ENCODE measurements around the gene STPG1.
A peak's percentile ranks its signal among the peaks of the same experiment; 100 is the strongest.

The STPG1 gene

DNA sequence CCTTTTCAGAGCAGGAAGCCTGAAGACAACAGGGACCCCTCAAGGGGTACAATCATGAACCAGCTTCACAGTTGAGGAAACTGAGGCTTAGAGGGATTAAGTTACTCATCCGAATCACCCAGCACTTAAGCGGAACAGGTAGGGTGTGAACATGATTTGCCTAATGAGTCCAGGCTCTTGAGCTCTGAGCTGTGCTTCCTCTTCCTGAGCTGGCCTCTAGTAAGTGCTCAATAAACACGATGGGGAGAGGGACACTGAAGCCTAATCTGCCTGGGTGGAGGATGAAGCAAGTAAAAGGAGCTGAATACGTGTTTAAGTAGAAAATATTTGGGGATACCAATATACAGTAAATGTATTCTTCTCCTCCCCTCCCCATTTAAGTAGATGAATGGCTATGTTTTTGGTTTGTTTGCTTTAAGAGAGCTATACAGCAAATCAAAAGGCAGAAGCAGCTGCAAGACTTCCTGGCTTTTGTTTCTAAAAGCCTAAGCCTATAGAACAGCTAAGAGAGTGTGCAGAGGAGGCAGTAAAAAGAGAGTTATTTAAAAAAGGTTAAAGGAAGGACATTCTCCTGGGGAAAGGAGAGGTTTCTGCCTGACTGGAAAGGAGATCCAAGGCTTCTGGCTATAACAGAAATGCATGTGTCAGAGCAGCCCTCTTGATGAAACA is 20.5 kb downstream of the STPG1 start:
- DNase-seq = no peak

- DNase-seq = no peak
These were observed 21.0 kb downstream of the STPG1 start for GRCh38 chr1:24392604-24392946.

DNA sequence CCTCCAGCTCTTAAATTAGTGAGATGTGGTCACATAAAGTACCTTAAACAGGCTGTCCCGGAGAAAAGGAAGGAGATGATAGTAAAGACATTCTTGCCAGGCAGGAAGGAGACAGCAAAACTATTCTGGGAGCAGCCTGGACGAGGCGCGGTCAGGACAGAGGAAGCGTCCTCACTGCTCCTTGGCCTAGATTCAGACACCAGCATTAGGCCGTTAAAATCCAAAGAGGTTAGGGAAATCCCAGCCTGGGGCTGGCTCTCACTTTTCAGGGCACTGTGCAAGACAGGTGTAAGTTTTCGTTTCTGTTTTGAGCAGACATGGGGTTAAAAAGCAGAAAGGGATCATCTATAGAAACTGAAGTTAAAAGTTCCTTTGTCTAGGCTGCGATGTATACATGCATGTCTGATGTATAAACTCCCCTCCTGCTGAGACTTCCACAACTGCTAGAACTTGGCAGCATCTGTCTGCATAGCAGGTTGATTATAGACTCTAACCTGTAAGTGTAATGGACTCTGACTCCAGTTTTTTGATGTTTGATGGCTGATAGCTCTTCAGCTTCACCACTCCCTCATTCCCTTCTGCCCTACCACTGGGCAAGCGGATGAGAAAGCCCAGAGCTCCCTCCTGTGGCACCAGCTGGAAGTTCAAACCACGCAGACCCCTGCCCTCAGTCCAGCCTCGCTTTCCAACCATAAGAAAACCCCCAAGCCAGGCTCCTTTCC is 21.5 kb downstream of the STPG1 start:
- peak in 1 of 2 experiments; percentile 33 for DNase-seq

GRCh38 chr1:24390924-24391782 is 22.4 kb downstream of the STPG1 start:
- peak; percentile 17 to 48 for DNase-seq

DNA sequence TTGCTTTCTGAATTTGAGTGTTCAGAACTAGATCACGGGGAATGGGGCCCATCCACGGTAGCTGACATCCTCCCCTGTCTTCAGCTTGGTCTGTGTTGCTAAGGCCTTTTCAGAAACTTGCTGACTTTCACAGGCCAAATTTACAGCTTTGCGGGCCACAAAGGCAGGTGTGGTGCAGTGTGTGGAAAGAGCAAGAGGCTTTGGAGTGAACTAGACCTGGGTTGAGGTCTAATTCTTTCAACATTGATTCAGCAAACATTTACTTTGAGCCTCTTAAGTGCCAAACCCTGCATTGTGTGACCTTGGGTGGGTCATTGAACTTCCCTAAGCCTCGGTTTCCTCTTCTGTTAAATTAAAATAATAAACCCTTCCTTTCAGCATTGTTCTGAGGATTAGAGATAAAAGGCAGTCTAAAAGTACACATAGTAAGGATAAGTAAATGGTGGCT is 24.3 kb downstream of the STPG1 start:
- no peak for DNase-seq

- no peak for DNase-seq
These were observed 25.2 kb downstream of the STPG1 start for GRCh38 chr1:24388331-24388885.

- DNase-seq = no peak
These were observed 25.9 kb downstream of the STPG1 start for GRCh38 chr1:24387636-24388175.

GRCh38 chr1:24386931-24387330 is 26.7 kb downstream of the STPG1 start:
- DNase-seq = no peak

DNA sequence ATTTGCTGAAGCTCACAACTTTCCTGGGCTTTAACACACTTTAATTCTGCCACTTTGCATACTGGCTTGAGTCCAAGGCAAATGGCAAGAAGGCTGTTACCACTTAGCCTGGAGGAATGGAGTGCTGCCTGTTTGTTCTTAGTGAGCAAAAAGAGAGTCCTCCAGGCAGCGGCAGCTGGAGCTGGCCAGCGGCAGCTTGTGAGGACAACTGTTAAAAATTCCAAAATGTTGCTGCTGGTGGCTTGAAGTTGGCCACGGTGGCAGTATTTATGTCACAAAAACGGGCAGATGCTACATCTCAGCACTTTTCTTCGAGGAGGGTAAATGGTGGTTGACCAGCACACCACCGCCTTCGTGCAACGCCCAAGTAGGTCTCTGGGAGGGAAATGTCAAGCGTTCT is 27.3 kb downstream of the STPG1 start:
- no peak for DNase-seq

- no peak for DNase-seq
These were observed 28.2 kb downstream of the STPG1 start for GRCh38 chr1:24385160-24385940.

DNA sequence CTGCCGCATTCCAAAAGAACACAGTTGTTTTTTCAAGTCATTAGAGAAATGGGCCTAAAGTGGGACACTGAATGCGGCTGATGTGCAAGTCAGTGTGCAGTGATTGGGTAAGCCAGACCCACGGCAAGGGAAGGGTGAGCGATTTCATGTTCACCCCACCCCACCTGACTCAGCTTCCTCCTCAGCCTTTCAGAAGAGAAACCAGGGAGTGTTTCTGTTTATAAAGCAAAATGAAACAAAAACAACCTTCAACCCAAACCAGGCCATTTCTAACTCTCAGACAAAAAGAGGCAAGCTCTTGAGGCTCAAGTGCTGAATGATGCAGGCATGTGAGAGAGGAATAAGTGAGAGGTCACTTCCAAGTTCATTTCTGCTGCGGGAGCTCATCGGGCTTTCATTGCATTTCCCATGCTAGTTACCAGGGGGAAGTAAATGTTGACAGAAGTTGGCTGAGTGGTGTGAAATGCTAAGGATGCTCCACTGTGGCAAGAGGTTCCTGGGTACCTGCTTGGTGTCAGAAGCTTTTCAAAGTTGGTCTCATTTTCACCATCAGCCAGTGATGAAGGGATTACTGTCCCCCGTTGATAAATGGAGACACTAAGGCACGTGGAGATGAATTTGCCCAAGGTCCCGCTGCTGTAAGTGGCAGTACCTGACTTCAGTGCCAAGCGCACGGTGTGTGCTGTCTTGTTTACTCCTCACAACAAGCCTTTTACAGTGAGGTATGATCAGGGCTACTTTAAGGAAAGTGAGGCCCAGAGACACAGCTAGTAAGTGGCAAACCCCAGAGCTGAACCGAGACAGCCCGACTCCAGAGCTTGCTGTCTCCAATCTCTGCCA is 29.1 kb downstream of the STPG1 start:
- no peak for DNase-seq

DNA sequence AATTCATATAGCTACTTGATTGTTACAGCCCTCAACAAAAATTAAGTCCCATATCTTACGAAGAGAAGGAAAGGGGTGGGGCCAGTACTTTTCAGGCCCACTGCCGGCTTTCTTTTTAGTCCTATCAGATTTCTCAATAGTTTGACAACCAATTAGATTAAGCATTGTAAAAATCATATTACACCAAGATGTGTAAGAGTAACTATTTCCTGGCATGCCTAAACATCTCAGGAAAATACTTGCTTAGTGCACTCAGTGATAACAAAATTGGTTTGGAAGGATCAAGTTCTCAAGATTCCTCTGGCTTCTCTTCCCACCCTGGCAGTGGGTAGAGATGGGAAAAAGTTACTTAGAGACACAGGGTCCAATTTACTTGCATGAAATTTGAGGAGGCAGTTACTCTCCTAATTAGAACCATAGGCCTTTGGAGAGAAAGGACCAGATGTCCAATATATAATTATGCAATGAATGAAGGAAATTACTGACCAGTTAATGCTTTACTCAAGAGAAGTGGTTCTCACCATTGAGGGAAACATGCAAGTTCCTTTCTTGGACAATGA is 30.1 kb downstream of the STPG1 start:
- no peak for DNase-seq

- no peak for DNase-seq
These were observed 31.4 kb downstream of the STPG1 start for GRCh38 chr1:24382165-24382577.

DNA sequence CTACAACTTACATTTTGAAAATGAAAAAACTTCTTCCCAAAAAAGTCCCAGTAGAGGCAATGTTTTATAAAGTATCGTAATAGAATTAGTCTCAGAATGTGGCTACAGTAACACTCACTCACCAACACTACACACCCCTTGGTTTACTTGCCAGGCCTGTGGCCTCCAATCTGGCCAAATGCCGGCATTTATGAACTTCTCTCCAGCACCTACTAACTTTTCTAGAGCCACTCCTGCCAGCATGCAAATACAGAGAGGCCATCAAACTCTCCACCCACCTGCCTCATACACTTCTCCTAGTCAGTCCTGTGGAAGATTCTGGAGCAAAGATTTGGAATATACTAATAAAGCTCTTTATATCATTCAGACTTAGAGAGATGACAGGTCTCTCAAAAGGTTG is 32.3 kb downstream of the STPG1 start:
- DNase-seq = no peak

DNA sequence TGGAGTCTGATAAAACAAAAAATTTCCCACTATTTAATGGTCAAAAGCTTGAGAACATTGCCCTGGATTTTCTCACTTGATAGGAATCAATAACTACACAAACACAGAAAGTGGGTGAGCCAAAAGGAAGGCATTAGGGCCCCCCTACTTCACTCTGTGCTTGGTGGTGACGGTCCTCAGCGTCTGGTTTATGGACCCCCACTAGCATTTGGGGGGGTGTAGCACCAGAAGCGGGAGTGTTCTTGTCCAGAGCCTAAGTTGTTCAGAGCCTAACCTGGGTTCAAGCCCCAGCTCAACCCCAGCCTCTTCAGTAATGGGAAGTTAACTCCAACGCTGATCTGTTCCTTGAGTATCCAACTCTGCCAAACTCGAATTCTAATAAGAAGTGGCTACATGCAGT is 33.1 kb downstream of the STPG1 start:
- no peak for DNase-seq

- no peak for DNase-seq
These were observed 33.8 kb downstream of the STPG1 start for GRCh38 chr1:24379733-24380315.

- no peak for DNase-seq
These were observed 38.4 kb downstream of the STPG1 start for GRCh38 chr1:24374891-24375786.

DNA sequence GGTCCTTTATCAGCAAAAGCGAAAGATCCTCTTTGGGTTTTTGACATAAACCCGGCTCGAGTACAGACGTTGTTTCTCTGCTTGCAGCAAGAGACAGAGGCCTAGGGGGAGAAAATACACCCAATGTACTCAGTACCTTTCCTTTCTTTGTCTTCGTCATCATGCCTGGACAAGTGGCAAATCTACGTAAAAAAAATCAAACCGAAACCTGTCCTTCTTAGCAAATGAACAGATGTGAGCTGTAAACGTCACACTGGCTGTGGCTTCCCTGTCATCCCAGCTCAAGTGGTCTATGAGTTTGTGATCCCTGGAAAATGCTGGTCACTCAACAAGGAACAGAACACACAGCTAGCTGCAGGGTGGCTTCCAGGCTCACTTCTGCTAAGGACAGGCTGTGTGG is 39.9 kb downstream of the STPG1 start:
- DNase-seq = no peak

DNA sequence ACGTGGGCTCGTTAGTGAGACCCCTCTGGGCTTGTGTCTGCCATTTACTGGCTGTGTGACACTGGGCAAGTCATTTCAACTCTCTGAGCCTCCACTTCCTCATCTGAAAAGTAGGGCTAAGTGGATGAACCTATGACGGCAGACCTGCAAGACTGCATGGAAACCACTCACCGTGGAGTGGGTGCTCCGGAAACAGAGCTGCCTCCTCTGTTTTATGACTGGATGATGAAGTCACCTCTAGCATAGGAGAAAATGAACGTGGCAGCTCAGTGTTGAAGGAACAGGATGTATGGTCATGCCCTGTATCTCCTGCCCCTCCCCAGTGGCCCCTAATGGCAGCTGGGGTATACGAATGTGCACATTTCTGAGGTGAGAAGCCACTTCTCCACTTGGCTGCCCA is 40.5 kb downstream of the STPG1 start:
- no peak for DNase-seq

DNA sequence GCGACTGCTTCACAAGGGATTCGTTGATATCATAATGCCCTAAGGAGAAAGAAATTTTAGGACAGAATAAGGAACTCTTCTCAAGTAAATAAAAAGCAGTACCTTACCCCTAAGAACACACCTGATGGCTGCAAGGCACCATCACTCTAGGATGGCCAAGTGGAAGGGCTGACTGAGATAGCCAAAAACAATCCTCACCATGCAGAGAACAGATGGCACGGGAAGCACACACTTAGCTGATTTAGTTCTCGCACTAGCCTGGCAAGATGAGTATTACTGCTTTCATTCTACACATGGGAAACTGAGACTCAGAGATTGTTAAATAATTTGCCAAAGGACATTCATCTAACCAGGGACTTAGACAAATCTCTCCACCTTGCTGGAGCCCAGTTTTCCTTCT is 43.8 kb downstream of the STPG1 start:
- DNase-seq = no peak
